IMR-90 (cell line): ENCODE measurements around the gene ZNF609. TPM values are rescaled to one million over a fixed set of nuclear protein-coding genes. Genes with fewer than 3 reads are reported as not detected.

Experiments used
- ATAC-seq: fragments of 200-7000 bp; cut with Tn5 transposase; 2 replicates; pipeline ENCODE4 v1.9.1; 2020; ENCODE audit warnings: low read depth, mild to moderate bottlenecking, moderate library complexity
- BruUV-seq: library from RNA; stranded (reverse); fragments of 400-500 nt; replicated peaks from 2 replicates; lab custom pipeline; 2021; lab: Mats Ljungman, UMichigan
- CTCF ChIA-PET: fragments of 300-600 bp; formaldehyde crosslinking; extraction: SDS; loops from one replicate; lab custom pipeline; 2021; ENCODE audit warnings: antibody characterized with exemption; lab: Yijun Ruan, JAX
- POLR2A ChIA-PET: fragments of 300-600 bp; sonication (Branson Sonifier 250); formaldehyde crosslinking; loops from one replicate; lab custom pipeline; 2022; ENCODE audit warnings: antibody characterized with exemption; ENCODE audit not compliant: unreplicated experiment; lab: Charles Lee
- DNase-seq: peaks from one replicate; pipeline ENCODE4 v3.0.0; 2013
- H2AFZ ChIP-seq: replicated peaks from 2 replicates; pipeline ENCODE3; 2013; ENCODE audit warnings: low read length, mild to moderate bottlenecking; ENCODE audit not compliant: poor library complexity
- H2AK5ac ChIP-seq: 2 replicates; pipeline ENCODE4 v1.6.1; 2013; ENCODE audit warnings: low read depth, low read length, inconsistent platforms
- H2AK9ac ChIP-seq: replicated peaks from 2 replicates; pipeline ENCODE3; 2013; ENCODE audit warnings: mild to moderate bottlenecking, low read depth, low read length, moderate library complexity; ENCODE audit not compliant: poor library complexity
- H2BK120ac ChIP-seq: 2 replicates; pipeline ENCODE4 v1.6.1; 2013; ENCODE audit warnings: low read depth, low read length, inconsistent platforms
- H2BK15ac ChIP-seq: 3 replicates; pipeline ENCODE4 v1.6.1; 2013; ENCODE audit warnings: low read depth, low read length, inconsistent platforms
- H2BK20ac ChIP-seq: 2 replicates; pipeline ENCODE4 v1.6.1; 2013; ENCODE audit warnings: low read depth, mild to moderate bottlenecking, inconsistent platforms, low read length, moderate library complexity
- H2BK5ac ChIP-seq: 2 replicates; pipeline ENCODE4 v1.6.1; 2013; ENCODE audit warnings: mild to moderate bottlenecking, low read depth, low read length, inconsistent platforms; ENCODE audit not compliant: poor library complexity, severe bottlenecking
- H3K14ac ChIP-seq: replicated peaks from 2 replicates; pipeline ENCODE4 v1.6.1; 2013; ENCODE audit warnings: low read depth, low read length, inconsistent platforms
- H3K18ac ChIP-seq: 2 replicates; pipeline ENCODE4 v1.6.1; 2013; ENCODE audit warnings: low read depth, low read length, control low read depth
- H3K23ac ChIP-seq: 2 replicates; pipeline ENCODE4 v1.6.1; 2013; ENCODE audit warnings: low read depth, low read length, inconsistent platforms
- H3K27ac ChIP-seq: 2 replicates; pipeline ENCODE4 v1.5.1; 2013; ENCODE audit warnings: mild to moderate bottlenecking, control low read depth, low read length; ENCODE audit not compliant: insufficient read depth
- H3K27me3 ChIP-seq: 2 replicates; pipeline ENCODE4 v1.6.1; 2013; ENCODE audit warnings: low read length; ENCODE audit not compliant: control insufficient read depth, insufficient read depth
- H3K36me3 ChIP-seq: 2 replicates; pipeline ENCODE4 v1.6.1; 2013; ENCODE audit warnings: low read length, mixed read lengths; ENCODE audit not compliant: control insufficient read depth, insufficient read depth
- H3K4ac ChIP-seq: 2 replicates; pipeline ENCODE4 v1.6.1; 2013; ENCODE audit warnings: low read depth, low read length, inconsistent platforms
- H3K4me1 ChIP-seq: 2 replicates; pipeline ENCODE4 v1.6.1; 2013; ENCODE audit warnings: low read length, mixed read lengths; ENCODE audit not compliant: control insufficient read depth, insufficient read depth
- H3K4me2 ChIP-seq: 2 replicates; pipeline ENCODE4 v1.6.1; 2013; ENCODE audit warnings: low read depth, mild to moderate bottlenecking, control low read depth, low read length, moderate library complexity
- H3K4me3 ChIP-seq: 2 replicates; pipeline ENCODE4 v1.5.1; 2013; ENCODE audit warnings: low read depth, mild to moderate bottlenecking, control low read depth, low read length, moderate library complexity; ENCODE audit not compliant: insufficient read depth
- H3K56ac ChIP-seq: 2 replicates; pipeline ENCODE4 v1.6.1; 2013; ENCODE audit warnings: low read length, inconsistent platforms; ENCODE audit not compliant: insufficient read depth; ENCODE audit errors: extremely low read depth
- H3K79me1 ChIP-seq, 2 experiments: 2 replicates each; pipeline ENCODE4 v1.6.1; 2013; ENCODE audit warnings: low read length in 2 of 2, inconsistent platforms in 1 of 2, low read depth in 1 of 2
- H3K9ac ChIP-seq: 2 replicates; pipeline ENCODE4 v1.6.1; 2013; ENCODE audit warnings: low read depth, low read length, control low read depth
- H3K9me1 ChIP-seq: 2 replicates; pipeline ENCODE4 v1.6.1; 2013; ENCODE audit warnings: low read length, inconsistent platforms; ENCODE audit not compliant: insufficient read depth
- H3K9me3 ChIP-seq: 2 replicates; pipeline ENCODE4 v1.6.1; 2013; ENCODE audit warnings: low read length; ENCODE audit not compliant: control insufficient read depth, insufficient read depth
- H4K20me1 ChIP-seq: 2 replicates; pipeline ENCODE4 v1.6.1; 2013; ENCODE audit warnings: low read length, inconsistent platforms; ENCODE audit not compliant: insufficient read depth
- H4K5ac ChIP-seq: 2 replicates; pipeline ENCODE4 v1.6.1; 2013; ENCODE audit warnings: mild to moderate bottlenecking, low read depth, low read length, control low read depth
- H4K8ac ChIP-seq, 2 experiments: 2 replicates each; pipeline ENCODE4 v1.6.1; 2013; ENCODE audit warnings: low read depth in 2 of 2, low read length in 2 of 2, control low read depth in 1 of 2, inconsistent platforms in 1 of 2
- H4K91ac ChIP-seq: 2 replicates; pipeline ENCODE4 v1.6.1; 2013; ENCODE audit warnings: low read depth, low read length, inconsistent platforms; ENCODE audit not compliant: insufficient read depth
- BHLHE40 ChIP-seq: fragments of 150-350 bp; IDR thresholded peaks from 2 replicates; pipeline ENCODE4 v1.6.1; 2016; ENCODE audit warnings: mild to moderate bottlenecking, low read depth, low read length
- CEBPB ChIP-seq: IDR thresholded peaks from 2 replicates; pipeline ENCODE4 v1.6.1; 2012; ENCODE audit warnings: low read depth, low read length, improper control_type of control experiment
- CHD1 ChIP-seq: IDR thresholded peaks from 2 replicates; pipeline ENCODE4 v1.6.1; 2012; ENCODE audit warnings: low read depth, low read length, improper control_type of control experiment
- CTCF ChIP-seq: conservative IDR thresholded peaks from 2 replicates; pipeline ENCODE4 v1.5.1; 2012; ENCODE audit warnings: mild to moderate bottlenecking, low read depth, low read length, improper control_type of control experiment
- ELK1 ChIP-seq: fragments of 150-350 bp; IDR thresholded peaks from 2 replicates; pipeline ENCODE4 v1.6.1; 2016; ENCODE audit warnings: low read depth, mild to moderate bottlenecking, low read length, moderate library complexity, borderline replicate concordance
- MAFK ChIP-seq: IDR thresholded peaks from 2 replicates; pipeline ENCODE4 v1.6.1; 2012; ENCODE audit warnings: low read depth, low read length, improper control_type of control experiment
- MXI1 ChIP-seq: IDR thresholded peaks from 2 replicates; pipeline ENCODE4 v1.6.1; 2012; ENCODE audit warnings: low read depth, mild to moderate bottlenecking, low read length, moderate library complexity, borderline replicate concordance
- NFE2L2 ChIP-seq: fragments of 150-350 bp; IDR thresholded peaks from 2 replicates; pipeline ENCODE4 v1.6.1; 2016; ENCODE audit warnings: low read depth, mild to moderate bottlenecking, low read length
- POLR2A ChIP-seq: IDR thresholded peaks from 2 replicates; pipeline ENCODE4 v1.6.1; 2012; ENCODE audit warnings: mild to moderate bottlenecking, low read depth, low read length
- RAD21 ChIP-seq: IDR thresholded peaks from 2 replicates; pipeline ENCODE4 v1.6.1; 2012; ENCODE audit warnings: low read length, improper control_type of control experiment
- RCOR1 ChIP-seq: IDR thresholded peaks from 2 replicates; pipeline ENCODE4 v1.6.1; 2012; ENCODE audit warnings: mild to moderate bottlenecking, low read length, improper control_type of control experiment; ENCODE audit not compliant: insufficient replicate concordance
- RFX5 ChIP-seq: IDR thresholded peaks from 2 replicates; pipeline ENCODE4 v1.8.0; 2012; ENCODE audit warnings: low read depth, mild to moderate bottlenecking, low read length, moderate library complexity
- SMC3 ChIP-seq: fragments of 150-350 bp; IDR thresholded peaks from 2 replicates; pipeline ENCODE4 v1.6.1; 2016; ENCODE audit warnings: low read depth, mild to moderate bottlenecking, antibody characterized with exemption, low read length, moderate library complexity
- WGBS, 2 experiments: methylation state at CpG; one replicate each; pipeline versions ENCODE4 v1.1.5 to v1.1.7; 2013; ENCODE audit warnings: missing lambda C conversion rate in 2 of 2; ENCODE audit not compliant: insufficient read length in 1 of 2; ENCODE audit errors: extremely low coverage in 2 of 2; 5-methylcytosine and 5-hydroxymethylcytosine counted together
- dilution Hi-C: fragments of 300-500 bp; cut with HindIII; formaldehyde crosslinking; loops from one replicate; pipeline ENCODE4 v1.14.3; 2018; ENCODE audit warnings: low sequenced_read_pairs; ENCODE audit not compliant: unreplicated experiment
- in situ Hi-C: fragments of 300-500 bp; cut with MboI; formaldehyde crosslinking; loops from 3 replicates; pipeline ENCODE4 v1.14.3; 2019; ENCODE audit warnings: low sequenced_read_pairs, inconsistent platforms, mixed read lengths
- intact Hi-C: fragments of 100-400 bp; cut with micrococcal nuclease; formaldehyde crosslinking; loops from 2 replicates; pipeline ENCODE4 v1.10.0; 2022
- polyA plus RNA-seq, 3 experiments: library from polyadenylated mRNA; depleted of rRNA; stranded (reverse); fragments of >200 nt; gene quantifications; 2 replicates each; pipeline ENCODE4 v1.2.3, GENCODE V29; 2012; ENCODE audit warnings: low replicate concordance in 1 of 3
- total RNA-seq: library from RNA; depleted of rRNA; stranded (reverse); fragments of >200 nt; gene quantifications from 2 replicates; pipeline ENCODE4 v1.2.3, GENCODE V29; 2012

Gene ZNF609
- total and polyA plus RNA-seq, 2 of the 4 experiments (the other 2 are of a cell fraction): 10.4 to 12.5 TPM

GRCh38 chr15:64614519-64614918, 154.1 kb downstream of the ZNF609 start:
- dilution Hi-C loops: no loop called here
- ChIA-PET POLR2A (no interaction called here), CTCF (no interaction called here)
- Histone ChIP-seq H3K18ac (no peak overlapping the region), H3K9me3 (no peaks in the 10 kb centered on the region), H3K79me1 (peaks cover 25 to 69% of the 10 kb centered on the region in 2 experiments), H3K4me3 (no peak overlapping the region), H4K8ac (no peak overlapping the region), H4K91ac (no peak overlapping the region), H3K4ac (no peak overlapping the region), H3K14ac (no peak overlapping the region), H2AFZ (no peak overlapping the region), H4K5ac (no peak overlapping the region), H2BK5ac (no peak overlapping the region), H3K27me3 (no peaks in the 10 kb centered on the region), H2BK20ac (no peak overlapping the region), H3K4me1 (no peaks in the 10 kb centered on the region; the same call in 1 of the 2 replicates), H3K56ac (no peak overlapping the region), H3K9ac (no peak overlapping the region), H3K9me1 (no peaks in the 10 kb centered on the region; the same call in 1 of the 2 replicates), H2AK5ac (no peak overlapping the region), H3K23ac (no peak overlapping the region), H2BK120ac (no peak overlapping the region), H2BK15ac (no peak overlapping the region), H3K4me2 (no peak overlapping the region), H4K20me1 (peaks cover 30% of the 10 kb centered on the region), H2AK9ac (no peak overlapping the region), H3K27ac (no peak overlapping the region), H3K36me3 (no peaks in the 10 kb centered on the region)
- DNase-seq (no peak), ATAC-seq (no peak)
- in situ Hi-C loops: no loop called here
- 100% methylated on average over 1 of the region's 5 CpGs; no CpG with 5 or more reads in 1 of the 2 experiments for WGBS, 2 experiments
- no TSS peak for BruUV-seq
- TF ChIP-seq MAFK: no peak
- no peak for TF ChIP-seq CTCF
- no peak for TF ChIP-seq RAD21
- TF ChIP-seq POLR2A: no peak
- no peak for TF ChIP-seq SMC3
- TF ChIP-seq CHD1: no peak
- TF ChIP-seq RCOR1: no peak
- no peak for TF ChIP-seq MXI1
- TF ChIP-seq CEBPB: no peak
- no peak for TF ChIP-seq ELK1
- TF ChIP-seq NFE2L2: no peak
- no peak for TF ChIP-seq RFX5
- no peak for TF ChIP-seq BHLHE40
- intact Hi-C loops: no loop called here
